Inflammatory macrophage (primary cell): ENCODE measurements around the gene EFCC1.

Experiments
- DNase-seq, 2 donors: peaks; one replicate each; pipeline ENCODE4 v3.0.0-alpha.2; 2020 to 2022

EFCC1 gene

DNA sequence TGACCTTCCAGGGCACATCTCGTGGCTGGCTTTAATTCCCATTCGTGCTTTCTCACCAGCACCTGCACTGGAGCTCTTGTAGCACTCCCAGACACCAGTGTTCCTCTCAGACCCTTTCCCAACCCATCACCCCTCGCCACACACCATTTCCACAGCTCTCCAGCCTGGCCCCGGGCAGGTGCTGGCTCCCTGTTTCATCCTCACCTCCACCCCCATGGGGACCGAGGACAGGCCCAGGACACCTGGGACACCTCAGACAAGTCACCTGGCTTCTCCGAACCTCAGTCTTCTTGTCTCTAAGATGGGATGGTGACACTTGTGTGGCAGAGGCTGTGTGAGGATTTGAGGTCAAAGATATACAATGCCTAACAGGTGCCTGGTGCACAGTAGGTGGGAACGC is 32.0 kb downstream of the EFCC1 start:
- DNase-seq: no peak

DNA sequence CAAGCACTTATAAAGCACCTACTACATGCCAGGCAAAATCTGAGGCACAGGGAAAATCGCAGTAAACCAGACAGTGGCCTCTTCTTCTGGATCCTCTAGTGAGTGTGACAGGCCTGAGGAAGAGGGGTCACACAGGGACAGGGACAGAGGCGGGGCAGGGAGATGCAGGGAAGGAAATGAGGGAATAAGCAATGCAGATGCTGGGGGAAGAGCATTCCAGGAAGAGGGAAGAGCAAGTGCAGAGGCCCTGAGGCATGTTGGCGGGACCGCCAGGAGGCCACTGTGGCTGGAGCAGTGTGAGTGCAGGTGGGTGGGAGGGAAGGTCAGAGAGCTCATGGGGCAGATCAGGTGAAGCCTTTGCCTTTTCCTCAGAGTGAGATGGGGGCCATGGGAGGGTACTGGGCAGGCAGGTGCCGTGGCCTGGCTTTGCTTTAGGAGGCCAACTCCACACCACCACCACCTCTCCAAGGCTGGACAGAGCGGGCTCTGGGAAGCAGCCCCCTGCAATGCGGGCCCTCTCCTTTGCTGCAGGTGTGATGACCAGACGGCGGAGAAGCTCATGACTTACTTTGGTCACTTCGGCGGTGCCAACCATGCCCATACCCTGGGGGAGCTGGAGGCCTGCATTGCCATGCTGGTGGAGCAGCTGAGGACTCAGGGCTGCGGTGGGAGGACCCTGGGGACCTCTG is 32.7 kb downstream of the EFCC1 start:
- no peak for DNase-seq

GRCh38 chr3:129034642-129035041 is 33.5 kb downstream of the EFCC1 start:
- no peak for DNase-seq

- no peak for DNase-seq
Measured at GRCh38 chr3:129035360-129036221, 34.5 kb downstream of the EFCC1 start.

DNA sequence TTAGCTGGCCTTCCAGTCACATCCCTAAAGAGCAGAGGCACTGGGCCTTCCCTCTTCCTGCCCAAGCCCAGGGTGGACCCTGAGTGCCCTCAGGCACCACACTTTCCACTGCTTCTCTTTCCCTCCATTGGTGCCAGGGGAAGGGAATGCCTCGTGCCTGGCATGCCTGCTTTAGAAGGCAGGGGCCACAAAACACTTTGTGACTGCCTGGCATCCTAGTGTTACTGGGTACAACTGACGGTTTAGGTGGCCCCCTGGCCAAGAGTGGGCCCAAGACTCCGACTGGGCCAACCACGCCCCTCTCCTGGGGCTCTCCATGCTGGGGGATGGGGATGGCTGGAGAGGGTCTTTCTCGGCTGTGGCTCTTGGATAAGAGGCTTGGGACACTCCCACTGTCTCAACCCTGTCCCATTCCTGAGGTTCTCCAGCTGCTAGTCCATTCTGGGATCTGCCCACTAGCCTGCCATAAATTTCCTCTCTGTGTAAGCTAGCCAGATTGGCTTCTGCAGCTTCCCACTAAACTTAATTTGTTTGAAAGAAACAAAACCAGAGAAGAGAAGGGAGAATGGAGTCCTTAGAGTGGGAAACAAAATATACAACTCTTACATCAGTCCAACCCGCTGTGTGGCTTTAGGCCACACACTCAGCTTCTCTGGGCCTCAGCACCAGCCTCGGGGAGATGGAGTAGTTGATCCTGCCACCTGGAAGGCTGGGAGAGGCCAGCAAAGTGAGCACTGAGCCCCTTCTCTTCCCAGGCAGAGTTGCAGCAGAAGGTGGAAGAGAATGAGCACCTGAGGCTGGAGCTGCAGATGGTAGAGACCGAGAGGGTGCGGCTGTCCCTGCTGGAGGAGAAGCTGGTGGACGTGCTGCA is 35.4 kb downstream of the EFCC1 start:
- DNase-seq: no peak

DNA sequence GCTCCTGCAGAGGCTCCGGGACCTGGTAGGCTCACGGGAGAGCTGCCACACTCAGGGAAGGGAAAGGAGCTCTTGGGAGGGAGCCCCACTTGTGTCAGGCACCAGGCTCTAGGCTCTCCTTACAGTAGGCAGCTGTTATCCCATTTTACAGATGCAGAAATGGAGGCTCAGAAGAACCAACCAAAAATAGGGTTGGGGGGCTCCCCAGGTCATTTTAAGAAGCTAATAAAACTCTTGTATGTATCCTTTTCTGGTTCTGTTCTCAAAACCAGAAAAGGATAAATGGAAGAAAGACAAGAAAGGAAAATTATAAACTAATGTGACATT is 36.0 kb downstream of the EFCC1 start:
- DNase-seq: no peak

DNA sequence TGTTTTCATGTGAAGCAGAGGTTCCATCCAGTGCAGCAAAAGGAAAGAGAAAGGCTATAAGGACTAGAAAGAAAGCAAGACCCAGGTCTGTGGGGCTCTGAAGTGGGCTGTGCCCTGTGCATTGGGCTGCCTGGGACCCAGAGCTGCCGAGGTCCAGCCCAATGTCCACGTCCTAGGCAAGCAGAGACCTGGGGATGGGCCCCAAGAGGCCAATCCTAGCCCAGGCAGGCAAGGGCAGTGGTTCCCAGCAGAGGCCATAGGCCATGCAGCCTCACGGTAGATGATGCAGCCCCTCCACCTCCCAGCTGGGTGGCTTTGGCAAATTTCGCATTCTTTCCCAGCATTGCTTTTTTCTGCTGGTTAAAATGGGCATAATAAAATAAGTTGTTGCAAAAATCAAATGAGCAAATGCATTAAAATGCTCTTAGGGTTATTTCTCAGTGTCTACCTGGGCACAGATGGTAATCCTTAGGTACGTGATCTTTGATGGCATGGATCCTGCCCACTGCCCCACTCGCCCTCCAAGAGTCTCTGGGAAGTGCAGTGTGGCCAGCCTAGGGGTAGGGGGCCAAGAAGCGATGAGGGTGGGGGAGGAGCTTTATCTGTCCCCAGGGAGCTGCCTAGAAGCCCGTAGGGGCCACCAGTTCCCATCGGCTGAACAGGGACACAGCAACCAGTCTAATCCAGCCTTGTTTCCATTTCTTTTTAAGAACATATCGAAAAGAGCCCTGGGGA is 37.2 kb downstream of the EFCC1 start:
- no peak for DNase-seq

GRCh38 chr3:129039271-129040038 is 38.4 kb downstream of the EFCC1 start:
- no peak for DNase-seq

DNA sequence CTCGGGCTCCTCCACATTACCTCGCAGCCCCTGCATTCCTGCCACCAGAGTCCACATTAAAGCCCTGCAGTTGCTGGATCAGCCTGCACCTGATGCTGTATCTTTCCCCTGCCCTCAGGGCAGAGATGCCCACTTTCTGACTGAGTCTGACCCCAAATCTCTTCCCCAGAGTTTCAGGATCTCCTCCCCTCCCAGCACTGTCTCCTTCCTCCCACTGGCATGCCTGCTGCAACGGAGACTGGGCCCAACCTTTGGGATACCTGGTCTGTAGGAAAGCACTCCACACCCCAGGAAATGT is 38.9 kb downstream of the EFCC1 start:
- no peak for DNase-seq

DNA sequence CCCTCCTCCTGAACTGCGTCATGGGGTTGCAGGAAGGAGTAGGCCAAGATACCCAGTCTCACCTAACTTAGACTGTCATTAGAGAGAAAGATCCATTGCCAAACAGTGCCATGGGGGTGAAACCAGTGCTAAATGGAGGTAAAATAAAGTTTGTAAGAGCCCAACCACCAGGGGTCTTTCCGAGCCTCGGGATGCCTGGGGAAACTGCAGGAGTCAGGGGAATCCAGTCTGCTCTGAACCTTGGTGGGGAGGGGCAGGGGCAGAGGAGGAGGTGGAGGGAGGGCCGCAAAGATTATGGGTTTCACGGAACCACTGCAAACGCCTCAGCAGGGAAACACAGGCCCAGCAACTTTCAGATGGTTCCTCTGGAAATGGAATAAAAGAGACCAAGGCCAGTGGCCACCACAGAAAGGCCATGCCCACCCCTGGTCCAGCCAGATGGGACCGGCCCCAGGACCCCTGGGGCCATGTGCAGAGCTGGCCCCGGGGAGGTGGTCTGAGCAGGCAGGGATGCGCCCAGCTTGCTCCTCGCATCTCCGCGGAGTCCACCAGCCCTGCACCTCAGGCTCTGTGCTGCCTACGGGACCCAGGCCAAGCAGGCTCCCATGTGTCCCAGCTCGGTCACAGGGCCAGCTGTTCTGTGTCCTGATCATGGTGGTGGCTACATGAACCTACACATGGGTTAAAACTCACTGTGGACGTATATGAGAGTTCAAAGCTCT is 39.6 kb downstream of the EFCC1 start:
- no peak for DNase-seq

DNA sequence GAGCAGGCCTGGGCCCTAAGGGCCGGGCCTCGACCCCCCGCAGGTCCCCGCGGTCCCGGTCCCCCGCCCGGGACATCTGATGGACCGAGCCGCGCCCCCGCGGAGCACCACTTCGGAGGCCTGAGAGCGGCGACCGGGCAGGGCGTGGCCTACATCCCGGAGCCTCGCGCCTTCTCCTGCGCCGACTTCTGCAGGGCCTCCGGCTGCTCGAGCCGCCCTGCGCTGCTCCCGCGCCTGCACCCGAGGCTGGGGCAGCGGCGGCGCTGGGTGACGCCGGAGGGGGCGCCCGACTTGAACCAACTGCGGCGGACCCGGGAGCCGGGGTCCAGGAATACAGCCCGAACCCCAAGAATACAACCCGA is 44.6 kb downstream of the EFCC1 start:
- DNase-seq: peak in 1 of 2 donors; percentile 10

DNA sequence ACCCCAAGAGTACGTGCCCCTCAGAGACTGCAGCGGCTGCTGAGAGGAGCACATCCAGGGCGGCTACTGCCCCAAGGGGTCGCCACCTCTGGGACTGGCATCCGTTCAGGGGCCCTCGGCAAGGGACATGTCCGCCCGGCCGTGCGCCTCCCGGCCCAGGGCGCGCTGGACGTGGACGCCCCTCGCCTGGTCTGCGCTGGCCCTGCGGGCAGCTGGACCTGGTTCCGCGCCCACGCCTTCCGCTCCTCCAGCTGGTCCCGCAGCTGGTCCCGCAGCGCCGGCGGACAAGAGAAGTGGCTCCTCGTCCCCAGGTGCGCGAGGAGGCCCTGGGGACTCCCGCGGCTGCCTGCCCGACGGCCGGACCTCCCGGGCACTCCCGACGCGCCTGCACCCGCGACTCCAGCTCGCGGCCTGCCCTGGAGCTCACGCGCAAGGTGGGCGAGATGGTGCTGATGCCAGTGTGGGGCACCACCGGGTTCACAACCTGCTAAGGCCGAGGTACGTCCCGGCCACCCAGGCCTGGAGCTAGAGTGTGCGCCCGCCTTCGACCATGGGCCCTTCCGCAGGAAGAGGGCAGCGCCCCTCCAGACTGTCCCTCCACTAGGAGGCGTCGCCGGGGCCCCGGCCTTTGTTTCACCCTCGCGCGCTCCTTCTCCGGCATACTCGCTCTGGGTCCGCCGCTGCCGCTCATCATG is 45.1 kb downstream of the EFCC1 start:
- DNase-seq: no peak

GRCh38 chr3:129046732-129047552 is 45.8 kb downstream of the EFCC1 start:
- DNase-seq: no peak

DNA sequence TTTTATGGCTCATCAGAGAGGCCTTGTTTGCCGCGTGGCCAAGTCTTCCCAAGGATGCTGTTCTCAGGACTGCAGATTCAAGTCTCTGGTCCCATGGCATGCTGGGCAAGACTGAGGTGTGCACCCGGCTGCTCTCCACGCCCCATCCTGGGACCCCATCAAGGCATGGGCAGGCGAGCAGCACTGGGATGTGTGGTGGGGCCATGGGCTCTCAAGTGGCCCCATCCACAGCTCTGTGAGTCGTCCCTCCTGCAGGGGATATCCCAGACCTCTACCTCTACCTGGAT is 46.4 kb downstream of the EFCC1 start:
- DNase-seq: no peak

GRCh38 chr3:129050556-129051295 is 49.6 kb downstream of the EFCC1 start:
- no peak for DNase-seq

- no peak for DNase-seq
Measured at GRCh38 chr3:129051871-129052340, 50.8 kb downstream of the EFCC1 start.

GRCh38 chr3:129052675-129053074 is 51.6 kb downstream of the EFCC1 start:
- no peak for DNase-seq

GRCh38 chr3:129054605-129055104 is 53.6 kb downstream of the EFCC1 start:
- DNase-seq: no peak
